Stimulated activated CD8-positive, alpha-beta memory T cell treated with anti-CD3 and anti-CD28 coated beads, Interleukin-7, amount 100 ng/mL, for 24 hours (primary cell): ENCODE data around the gene COX14.

Experiments
- DNase-seq: peaks from one replicate; pipeline ENCODE4 v3.0.0-alpha.2; 2020; ENCODE audit warnings: low read depth

COX14 gene

DNA sequence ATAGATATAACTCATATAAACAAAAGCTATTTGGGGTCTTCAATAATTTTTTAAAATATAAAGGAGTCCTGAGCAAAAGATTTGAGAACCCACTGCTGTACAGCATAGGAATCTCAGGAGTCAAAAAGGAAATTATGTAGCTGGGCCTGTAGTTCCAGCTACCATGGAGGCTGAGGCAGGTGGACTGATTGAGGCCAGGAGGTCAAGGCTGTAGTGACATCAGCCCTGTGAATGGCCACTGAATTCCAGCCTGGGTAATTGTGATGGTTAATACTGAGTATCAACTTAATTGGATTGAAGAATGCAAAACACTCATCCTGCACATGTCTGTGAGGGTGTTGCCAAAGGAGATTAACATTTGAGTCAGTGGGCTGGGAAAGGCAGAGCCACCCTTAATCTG is 44.6 kb downstream of the COX14 start:
- no peak for DNase-seq

DNA sequence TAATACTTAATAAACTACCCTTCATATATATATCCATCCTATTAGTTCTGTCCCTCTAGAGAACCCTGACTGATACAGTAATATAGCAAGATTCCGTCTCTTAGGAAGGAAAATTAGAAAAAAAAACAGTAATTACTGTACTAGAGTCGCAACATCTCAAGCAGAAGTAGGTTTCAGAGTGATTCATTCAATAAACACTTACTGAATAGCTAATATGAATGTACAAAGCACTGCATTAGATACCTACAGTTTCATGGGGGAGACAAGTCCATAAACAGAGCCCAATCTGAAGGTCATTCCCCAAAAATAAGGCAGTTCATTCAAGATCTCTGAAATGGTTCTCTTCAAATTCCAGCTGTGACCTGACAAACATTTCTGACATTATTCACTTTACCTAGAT is 45.2 kb downstream of the COX14 start:
- DNase-seq: no peak

DNA sequence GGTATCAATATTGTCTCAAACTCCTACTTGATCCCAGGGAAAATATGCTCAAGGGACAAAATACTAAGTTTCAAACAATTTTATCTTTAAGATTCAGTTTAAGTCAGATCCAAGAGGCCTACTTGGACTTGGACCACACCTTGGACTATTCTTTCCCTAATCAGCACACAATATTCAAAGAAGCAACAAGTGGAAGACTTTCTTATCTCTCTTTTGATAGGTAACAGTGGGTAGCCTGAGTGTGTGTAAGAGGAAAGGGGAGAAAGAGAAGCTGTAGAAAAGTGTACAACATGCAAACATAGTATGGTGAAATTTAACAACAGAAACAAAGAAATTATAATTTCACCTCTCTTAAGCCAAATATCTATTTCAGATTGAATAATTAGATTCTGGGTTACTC is 48.6 kb downstream of the COX14 start:
- no peak for DNase-seq

- no peak for DNase-seq
These were observed 50.2 kb downstream of the COX14 start for GRCh38 chr12:50162230-50162629.

GRCh38 chr12:50164963-50165362 is 52.9 kb downstream of the COX14 start:
- no peak for DNase-seq

DNA sequence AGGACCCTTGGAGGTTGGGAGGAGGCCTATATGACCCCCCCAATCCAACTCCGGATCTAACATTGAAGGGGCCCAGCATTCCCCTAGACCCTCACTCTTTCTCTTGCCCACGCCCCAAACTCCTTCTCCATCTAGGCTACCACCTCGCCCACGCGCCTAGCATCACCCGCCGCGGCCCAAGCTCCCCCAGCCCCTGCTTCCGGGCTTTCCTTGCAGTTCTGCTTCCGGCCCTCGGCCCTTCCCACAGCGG is 54.7 kb downstream of the COX14 start:
- DNase-seq: peak; percentile 33

DNA sequence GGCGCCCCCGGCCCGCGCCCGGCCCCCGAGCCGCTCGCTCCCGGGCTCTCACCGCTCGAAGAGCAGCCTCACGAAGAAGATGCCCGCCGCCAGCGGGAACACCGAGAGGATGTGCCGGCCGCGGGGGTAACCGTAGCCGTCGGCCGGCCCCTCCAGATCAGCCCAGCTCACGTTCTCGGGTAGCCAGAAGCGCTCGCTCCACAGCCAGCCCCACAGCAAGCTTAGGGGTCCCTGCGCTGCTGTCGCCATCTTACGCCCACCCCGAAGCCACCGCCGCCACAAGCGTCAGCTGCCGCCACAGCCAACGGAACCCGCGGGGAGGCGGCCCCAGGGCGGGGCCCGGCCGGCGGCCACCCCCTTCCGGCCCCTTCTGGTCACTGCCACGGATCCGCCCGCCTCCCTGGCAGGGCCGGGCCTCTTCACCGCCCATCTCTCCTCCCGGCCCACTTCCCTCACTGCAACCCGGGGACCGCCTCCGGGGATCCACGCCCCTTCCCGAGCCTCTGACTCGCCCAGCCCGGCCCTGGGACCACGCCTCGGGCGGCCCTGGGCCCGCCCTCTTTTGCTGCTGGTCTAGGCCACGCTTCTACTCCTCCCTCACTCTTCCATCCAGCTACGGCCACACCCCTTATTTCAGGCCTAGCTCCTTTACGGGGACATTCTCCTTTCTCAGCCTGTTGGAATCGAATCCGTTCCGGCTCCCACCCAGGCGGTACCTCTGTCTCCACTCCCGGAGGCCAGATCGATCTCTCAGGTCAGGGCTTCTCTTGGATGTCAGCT is 55.2 kb downstream of the COX14 start, which contains the start of gene CERS5:
CERS5 (minus strand) TSS at position 321 of the 780 bp plus-strand sequence; CDS start at position 249, 72 bp downstream.
- peak; percentile 90 for DNase-seq
